IPS DF 4.7 (cell line): ENCODE measurements around the gene BIVM.

Experiments
- DNase-seq: peaks from one replicate; pipeline ENCODE4 v3.0.0-alpha.2; 2013; ENCODE audit warnings: low spot score; ENCODE audit errors: extremely low read depth

BIVM gene

DNA sequence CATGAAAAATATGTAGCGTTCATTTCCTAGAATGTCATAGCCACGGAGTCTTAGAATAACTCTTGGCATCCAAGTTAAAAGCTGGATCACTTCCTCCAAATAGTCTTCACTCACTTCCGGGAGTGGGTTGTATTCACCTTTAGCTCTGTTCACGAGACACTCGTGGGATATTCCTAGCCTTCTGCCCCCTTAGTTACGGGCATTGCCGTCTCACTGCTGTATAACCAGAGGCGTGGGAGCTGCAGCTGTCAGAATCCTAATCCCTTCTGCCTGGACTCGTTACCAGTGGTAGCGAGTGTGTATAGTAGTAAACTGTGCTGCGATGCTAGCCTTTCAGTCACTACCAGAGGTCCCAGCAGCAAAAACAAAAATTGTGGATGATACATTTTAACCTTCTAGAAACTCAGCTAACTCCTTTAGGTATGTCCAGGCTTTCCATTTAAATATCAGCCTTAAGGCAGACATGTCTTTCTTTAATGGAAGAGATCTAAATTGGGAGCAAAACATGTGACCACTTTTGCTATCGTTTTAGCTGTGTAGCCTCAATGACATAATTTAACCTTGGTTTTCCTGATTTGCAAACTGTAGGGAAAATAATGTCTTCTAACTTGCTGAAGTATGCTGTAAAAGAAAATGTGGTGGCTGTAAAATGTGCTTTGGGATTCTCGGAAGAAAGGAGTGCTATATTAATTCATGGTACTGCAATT is 81.0 kb downstream of the BIVM start:
- no peak for DNase-seq

GRCh38 chr13:102881819-102882686 is 83.1 kb downstream of the BIVM start:
- no peak for DNase-seq
